ENCODE results near the gene CCDC121. TPM values are rescaled to one million over a fixed set of nuclear protein-coding genes. Genes with fewer than 3 reads are reported as not detected.

Gene CCDC121
- total RNA-seq, 1 experiment from 2014 or later, result 2.9 TPM

- peak; percentile 91 for DNase-seq (ENCODE audit: low read depth)
These were observed 46.0 kb downstream of the CCDC121 start, which contains the start of gene ZNF512 for GRCh38 chr2:27582695-27583389. Gene ZNF512, plus strand, starts transcription at chr2:27583042. Its CDS starts 71 bp downstream, at chr2:27583113.

- DNase-seq (ENCODE audit: low read depth), result no peak
These were observed 46.6 kb downstream of the CCDC121 start for GRCh38 chr2:27582129-27582694.

GRCh38 chr2:27581417-27582128, 47.2 kb downstream of the CCDC121 start:
- DNase-seq (ENCODE audit: low read depth), result no peak

Other genes starting within 250 kb of the CCDC121 start
- 12.7 and 16.5 TPM in 2 replicates for gene ZNF513, start 248.3 kb downstream of the CCDC121 start, total RNA-seq (2014; rRNA removed)
- 117 and 120 TPM in 2 replicates for gene PPM1G, start 219.4 kb downstream of the CCDC121 start, total RNA-seq (2014; rRNA removed)
- gene NRBP1, start 200.4 kb downstream of the CCDC121 start, total RNA-seq (2014; rRNA removed), result 130 and 140 TPM in 2 replicates
- 0.46 TPM in 1 of 2 replicates, not detected in the other for gene KRTCAP3, start 186.6 kb downstream of the CCDC121 start, total RNA-seq (2014; rRNA removed)
- gene IFT172, start 139.3 kb downstream of the CCDC121 start, total RNA-seq (2014; rRNA removed), result 5.7 and 7.4 TPM in 2 replicates
- gene FNDC4, start 133.8 kb downstream of the CCDC121 start, total RNA-seq (2014; rRNA removed), result 25.9 and 29.0 TPM in 2 replicates
- 0.11 and 0.32 TPM in 2 replicates for gene GCKR, start 132.2 kb downstream of the CCDC121 start, total RNA-seq (2014; rRNA removed)
- 36.0 and 41.6 TPM in 2 replicates for gene ZNF512, start 46.0 kb downstream of the CCDC121 start, total RNA-seq (2014; rRNA removed)
- 46.9 and 52.0 TPM in 2 replicates for gene GPN1, start within 50 bp of the CCDC121 start, total RNA-seq (2014; rRNA removed)
- 19.8 and 26.4 TPM in 2 replicates for gene SUPT7L, start 34.6 kb upstream of the CCDC121 start, total RNA-seq (2014; rRNA removed)
- 30.5 and 35.3 TPM in 2 replicates for gene SLC4A1AP, start 34.9 kb upstream of the CCDC121 start, total RNA-seq (2014; rRNA removed)
- 84.1 and 85.9 TPM in 2 replicates for gene MRPL33, start 142.7 kb upstream of the CCDC121 start, total RNA-seq (2014; rRNA removed)

Data from LHCN-M2 (cell line).